CMK (cell line): Measurements from ENCODE around the gene GDPD3.
"Not testable (repeated sequence)": the region's sequence is repeated elsewhere in the genome, so short reads cannot be mapped to it uniquely, and the experiment has no call there.

Source experiments
- DNase-seq: peaks from one replicate; pipeline ENCODE4 v3.0.0-alpha.2; 2010; ENCODE audit warnings: low read depth

The GDPD3 gene

GRCh38 chr16:30124985-30125379, 11.6 kb upstream of the GDPD3 start:
- no peak for DNase-seq

- DNase-seq, result no peak
Observed at GRCh38 chr16:30122604-30123160, 9.3 kb upstream of the GDPD3 start.

GRCh38 chr16:30121741-30122571, 8.6 kb upstream of the GDPD3 start:
- no peak for DNase-seq

GRCh38 chr16:30120340-30121105, 7.2 kb upstream of the GDPD3 start:
- DNase-seq, result no peak

DNA sequence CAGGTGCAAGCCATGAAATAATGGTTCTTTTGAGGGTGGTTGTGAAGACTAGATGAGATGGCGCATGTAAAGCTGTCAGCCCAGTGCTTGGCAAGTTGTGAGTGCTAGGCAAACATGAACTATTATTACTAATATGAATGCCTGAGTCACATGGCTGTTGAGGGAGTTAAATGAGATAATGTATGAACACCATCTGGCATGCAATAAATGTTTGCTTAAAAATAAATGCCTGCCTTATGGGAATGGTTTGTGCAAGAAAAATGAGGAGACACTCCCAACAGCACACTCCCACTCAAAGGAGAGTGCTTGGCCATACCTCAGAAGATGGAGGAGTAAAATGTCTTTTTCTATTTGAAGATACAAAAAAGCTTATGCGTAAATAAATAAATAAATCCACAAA, 6.1 kb upstream of the GDPD3 start:
- no peak for DNase-seq

GRCh38 chr16:30117768-30118167, 4.4 kb upstream of the GDPD3 start:
- no peak for DNase-seq

DNA sequence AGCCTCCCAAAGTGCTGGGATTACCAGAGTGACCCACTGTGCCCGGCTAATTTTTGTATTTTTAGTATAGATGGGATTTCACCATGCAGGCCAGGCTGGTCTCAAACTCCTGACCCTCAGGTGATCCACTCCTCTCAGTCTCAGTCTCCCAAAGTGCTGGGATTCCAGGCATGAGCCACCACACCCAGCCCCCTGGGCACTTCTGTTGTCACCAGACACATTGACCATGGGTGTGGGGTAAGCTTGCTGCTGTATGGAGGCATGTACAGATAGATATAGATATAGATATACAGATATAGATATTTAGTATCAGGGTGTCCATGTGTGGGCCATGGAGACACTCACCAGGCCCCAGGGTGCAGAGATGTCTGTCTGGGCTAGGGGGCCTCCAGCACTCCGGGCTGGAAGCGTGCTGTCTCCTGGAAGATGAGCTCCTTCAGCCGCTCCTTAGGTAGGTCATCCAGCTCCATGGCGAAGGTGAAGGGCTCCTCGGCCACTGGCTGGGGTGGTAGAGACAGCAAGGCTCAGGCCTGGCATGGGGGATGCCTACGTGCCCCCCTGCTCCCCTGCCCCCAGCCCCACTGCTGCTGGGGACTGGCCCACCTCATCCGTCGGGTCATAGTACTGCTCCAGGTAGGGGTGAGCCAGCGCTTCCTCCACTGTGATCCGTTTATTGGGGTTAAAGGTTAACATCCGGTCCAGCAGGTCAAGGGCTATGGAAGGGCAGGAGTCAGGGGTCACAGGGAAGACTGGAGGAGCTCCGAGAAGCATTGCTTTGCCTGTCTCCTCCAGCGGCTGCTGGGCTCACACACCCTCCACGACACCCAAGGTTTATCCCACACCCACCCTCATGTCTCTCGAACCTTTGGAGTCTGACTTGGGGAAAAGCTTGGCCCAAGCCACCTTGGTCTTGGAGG, 3.2 kb upstream of the GDPD3 start:
- no peak for DNase-seq

- DNase-seq, result no peak
Observed at GRCh38 chr16:30115238-30115637, 1.9 kb upstream of the GDPD3 start.

GRCh38 chr16:30114833-30115232, 1.5 kb upstream of the GDPD3 start:
- DNase-seq, result not testable (repeated sequence)

DNA sequence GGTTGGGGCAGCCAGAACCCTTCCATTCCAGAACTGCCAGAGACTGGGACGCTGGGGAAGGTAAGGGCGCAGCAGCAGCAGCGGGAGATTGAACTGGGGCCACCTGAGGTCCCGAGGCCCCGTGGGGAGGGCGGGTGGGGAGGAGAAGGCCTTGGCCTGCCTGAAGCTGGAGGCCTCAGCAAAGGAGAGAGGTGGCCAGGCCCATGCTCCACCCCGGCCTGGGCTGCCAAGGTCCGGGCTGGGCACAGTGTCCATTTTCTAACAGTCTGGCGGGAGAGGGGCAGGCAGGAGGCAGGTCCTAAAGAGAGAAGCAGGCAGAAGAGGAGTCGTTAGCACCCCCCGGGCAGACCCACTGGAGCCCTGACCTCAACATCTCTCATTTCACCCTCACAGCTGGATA, 1.1 kb upstream of the GDPD3 start:
- no peak for DNase-seq

DNA sequence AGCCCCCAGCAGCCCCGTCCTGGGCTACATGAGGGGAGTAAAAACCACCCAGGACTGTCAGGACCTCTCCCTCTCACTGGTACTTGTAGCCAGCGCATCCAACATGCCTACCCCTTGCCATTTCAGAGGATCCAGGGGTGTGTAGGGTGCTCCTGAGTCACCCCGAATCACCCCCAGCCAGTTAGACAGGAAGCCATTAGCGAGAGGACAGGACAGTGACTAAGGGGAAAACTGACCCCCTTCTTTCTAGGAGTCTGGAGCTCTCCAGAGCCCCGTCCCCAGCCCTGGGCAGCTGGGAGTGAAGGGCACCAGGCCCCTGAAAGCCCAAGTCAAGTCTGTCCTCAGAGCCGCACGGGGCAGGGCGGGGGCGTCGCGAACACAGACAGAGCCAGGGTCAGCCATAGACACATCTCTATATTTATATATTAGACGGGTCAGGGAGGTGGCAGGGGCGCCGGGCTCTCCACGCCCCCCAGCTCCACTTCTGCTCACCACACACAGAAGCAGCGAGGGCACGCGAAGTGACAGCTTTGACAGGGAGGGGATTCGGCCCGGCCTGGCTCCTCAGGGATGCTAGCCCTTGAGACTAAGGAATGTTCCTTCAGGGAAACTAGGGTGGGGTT, 485 bp upstream of the GDPD3 start:
- no peak for DNase-seq

- DNase-seq, result no peak
Observed at GRCh38 chr16:30112197-30113030, 923 bp downstream of the GDPD3 start.

GRCh38 chr16:30110661-30111060, 2.7 kb downstream of the GDPD3 start:
- DNase-seq, result no peak

DNA sequence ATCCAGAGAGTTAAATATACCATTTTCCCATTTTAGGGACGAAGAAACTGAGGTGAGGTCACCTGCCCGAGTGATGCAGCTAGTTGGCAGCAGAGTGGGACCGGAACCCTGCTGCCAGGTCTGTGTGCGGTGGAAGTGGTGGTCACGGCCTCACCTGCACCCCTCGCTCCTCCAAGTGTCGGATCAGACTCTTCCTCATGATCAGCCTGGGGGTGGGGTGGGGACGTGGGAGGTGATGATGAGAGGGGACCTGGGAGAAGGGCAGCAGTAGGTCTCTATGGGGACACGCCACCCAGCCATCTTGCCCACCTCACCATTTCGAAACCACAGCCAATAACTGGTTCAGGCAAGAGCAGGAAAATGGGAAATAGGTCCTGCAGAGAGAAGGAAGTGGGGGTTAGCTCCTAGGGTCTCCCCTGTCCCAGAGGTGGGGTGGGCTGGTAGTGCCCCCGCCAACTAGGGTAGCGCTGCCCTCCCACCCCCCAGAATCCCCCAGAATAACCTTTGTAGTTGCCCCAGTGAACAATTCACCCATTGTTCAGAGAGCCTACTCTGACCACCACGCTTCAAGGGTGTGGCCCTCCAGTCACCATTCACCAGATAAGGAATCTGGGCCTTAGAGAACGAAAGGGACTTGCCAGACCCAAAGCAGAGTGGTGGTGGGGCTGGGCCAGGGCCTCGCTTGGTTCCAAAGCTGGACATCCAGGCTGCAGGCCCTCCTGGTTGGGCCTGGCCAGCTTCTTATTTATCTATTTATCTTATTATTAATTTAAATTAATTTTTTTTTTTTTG, 5.1 kb downstream of the GDPD3 start:
- DNase-seq, result no peak

DNA sequence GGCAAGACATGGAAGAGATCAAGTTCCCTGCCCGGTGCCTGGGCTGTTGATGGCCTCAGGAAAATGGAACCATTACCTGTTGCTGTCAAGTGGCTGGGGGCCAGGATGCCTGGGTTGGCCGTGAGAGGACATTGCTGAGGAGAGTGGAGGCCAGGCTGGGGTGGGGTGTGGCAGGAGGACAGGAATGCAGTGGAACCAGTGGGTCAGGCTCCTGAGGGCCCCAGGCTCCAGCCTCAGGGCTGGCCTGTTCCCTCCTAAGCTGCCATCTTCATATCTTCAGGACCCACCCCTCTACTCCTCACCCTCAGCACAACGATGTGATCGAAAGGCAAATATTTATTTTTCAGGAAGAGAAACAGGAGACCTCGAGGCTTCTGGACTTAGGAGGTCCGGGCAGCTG, 8.8 kb downstream of the GDPD3 start:
- DNase-seq, result no peak

DNA sequence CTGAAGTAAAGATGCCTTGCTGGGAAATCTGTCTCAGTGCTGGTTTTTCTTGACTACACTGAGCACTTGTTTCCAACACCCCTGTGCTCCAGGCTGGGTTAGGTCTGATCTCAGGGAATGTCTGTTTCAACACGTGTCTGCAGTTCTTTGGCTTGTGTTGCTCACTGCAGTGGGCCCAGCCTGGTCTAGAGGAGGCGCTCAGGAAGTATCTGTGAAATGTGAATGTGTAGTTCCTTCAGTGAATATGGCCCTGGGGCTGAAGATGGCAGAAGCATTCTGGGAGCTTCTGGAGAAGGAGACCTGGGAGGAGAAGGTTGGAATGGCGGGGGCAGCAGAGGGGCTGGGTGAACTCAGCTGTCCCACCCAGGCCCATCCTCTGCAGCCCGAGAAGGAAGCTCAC, 9.2 kb downstream of the GDPD3 start:
- no peak for DNase-seq

DNA sequence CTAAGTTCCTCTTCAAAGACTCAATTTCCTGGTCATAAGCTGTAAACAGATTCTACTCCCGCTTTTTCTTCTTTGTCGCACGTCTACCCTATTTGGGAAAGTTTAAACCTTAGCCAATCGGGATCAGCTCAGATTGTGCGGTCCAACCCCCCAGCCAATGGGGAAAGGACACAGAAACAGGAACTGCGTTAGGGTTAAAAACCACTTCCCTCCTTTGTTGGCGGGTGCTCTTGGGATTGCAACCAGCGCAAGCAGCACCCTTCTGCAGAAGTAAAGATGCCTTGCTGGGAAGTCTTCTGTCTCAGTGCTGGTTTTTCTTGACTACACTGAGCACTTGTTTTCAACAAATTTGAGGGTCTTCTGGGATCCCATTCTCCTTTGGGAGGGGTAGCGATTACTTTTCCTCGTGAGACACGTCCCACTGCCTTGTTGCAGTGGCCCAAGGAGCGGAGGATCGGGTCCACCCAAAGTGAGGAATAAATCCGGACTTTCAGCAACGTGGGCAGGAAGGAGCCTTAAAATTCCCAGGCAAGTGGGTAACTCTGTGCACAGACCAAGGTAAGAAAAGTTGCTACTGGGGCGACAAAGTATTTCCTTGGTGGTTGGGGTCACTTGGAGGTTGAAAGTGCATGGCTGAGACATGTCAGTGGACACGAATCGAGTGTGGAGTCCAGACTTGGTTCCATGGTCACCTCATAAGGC, 16.3 kb downstream of the GDPD3 start:
- DNase-seq, result no peak

- peak; percentile 81 for DNase-seq
Observed at GRCh38 chr16:30096105-30096861, 17.1 kb downstream of the GDPD3 start, which contains the start of gene YPEL3. YPEL3 (minus strand) TSS chr16:30096213; CDS start chr16:30095482, 731 bp downstream.
